ENCODE data around the gene RND1. TPM values are rescaled to one million over a fixed set of nuclear protein-coding genes. Genes with fewer than 3 reads are reported as not detected.
"Not testable (repeated sequence)": the region's sequence is repeated elsewhere in the genome, so short reads cannot be mapped to it uniquely, and the experiment has no call there.

RND1 gene
- total RNA-seq, 4 donors from 2014 or later, result 1.8 TPM; not detected in 3

DNA sequence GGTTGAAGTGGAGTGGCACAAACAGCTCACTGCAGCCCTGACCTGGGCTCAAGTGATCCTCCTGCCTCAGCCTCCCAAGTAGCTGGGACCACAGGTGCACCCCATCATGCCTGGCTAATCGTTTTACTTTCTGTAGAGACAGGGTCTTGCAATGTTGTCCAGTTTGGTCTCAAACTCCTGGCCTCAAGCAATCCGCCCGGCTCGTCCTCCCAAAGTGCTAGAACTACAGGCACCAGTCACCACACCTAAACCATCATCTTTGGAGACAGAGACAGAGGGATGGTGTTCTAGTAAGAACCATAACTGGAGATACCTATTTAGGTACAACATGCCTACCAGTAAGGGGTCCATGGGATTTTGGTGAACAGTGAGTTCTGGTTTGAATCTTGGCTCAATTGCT, 11.2 kb downstream of the RND1 start:
- DNase-seq (ENCODE audit: low spot score in 2 of 2), result no peak
- no peak overlapping the region for H3K27ac ChIP-seq
- H3K4me3 ChIP-seq, result no peak overlapping the region
- H3K9me3 ChIP-seq, result no peaks in the 10 kb centered on the region
- H3K36me3 ChIP-seq, result peaks cover 0 to 5% (median 0%) of the 10 kb centered on the region in 3 donors
- no peaks in the 10 kb centered on the region for H3K27me3 ChIP-seq
- TF ChIP-seq POLR2A (IDR thresholded peaks at IDR 0.05) (no peak), EP300 (IDR thresholded peaks at IDR 0.05) (no peak)
- TF ChIP-seq, protein P1, sequence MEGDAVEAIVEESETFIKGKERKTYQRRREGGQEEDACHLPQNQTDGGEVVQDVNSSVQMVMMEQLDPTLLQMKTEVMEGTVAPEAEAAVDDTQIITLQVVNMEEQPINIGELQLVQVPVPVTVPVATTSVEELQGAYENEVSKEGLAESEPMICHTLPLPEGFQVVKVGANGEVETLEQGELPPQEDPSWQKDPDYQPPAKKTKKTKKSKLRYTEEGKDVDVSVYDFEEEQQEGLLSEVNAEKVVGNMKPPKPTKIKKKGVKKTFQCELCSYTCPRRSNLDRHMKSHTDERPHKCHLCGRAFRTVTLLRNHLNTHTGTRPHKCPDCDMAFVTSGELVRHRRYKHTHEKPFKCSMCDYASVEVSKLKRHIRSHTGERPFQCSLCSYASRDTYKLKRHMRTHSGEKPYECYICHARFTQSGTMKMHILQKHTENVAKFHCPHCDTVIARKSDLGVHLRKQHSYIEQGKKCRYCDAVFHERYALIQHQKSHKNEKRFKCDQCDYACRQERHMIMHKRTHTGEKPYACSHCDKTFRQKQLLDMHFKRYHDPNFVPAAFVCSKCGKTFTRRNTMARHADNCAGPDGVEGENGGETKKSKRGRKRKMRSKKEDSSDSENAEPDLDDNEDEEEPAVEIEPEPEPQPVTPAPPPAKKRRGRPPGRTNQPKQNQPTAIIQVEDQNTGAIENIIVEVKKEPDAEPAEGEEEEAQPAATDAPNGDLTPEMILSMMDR (IDR thresholded peaks at IDR 0.05), result no peak
- peaks cover 0 to 25% (median 10%) of the 10 kb centered on the region in 4 donors for H3K4me1 ChIP-seq
- WGBS, 2 donors, result 86 to 87% methylated on average over 4 of the region's 4 CpGs

- peak; percentile 91 to 100 for DNase-seq (ENCODE audit: low spot score in 2 of 2)
- H3K27ac ChIP-seq, result peak overlapping the region in 3 of 4 donors; percentile 58 to 93 (median 85)
- WGBS, 2 donors, result 0 to 1% methylated on average over 11 of the region's 11 CpGs
Measured at GRCh38 chr12:48852734-48853688, 12.7 kb downstream of the RND1 start.

DNA sequence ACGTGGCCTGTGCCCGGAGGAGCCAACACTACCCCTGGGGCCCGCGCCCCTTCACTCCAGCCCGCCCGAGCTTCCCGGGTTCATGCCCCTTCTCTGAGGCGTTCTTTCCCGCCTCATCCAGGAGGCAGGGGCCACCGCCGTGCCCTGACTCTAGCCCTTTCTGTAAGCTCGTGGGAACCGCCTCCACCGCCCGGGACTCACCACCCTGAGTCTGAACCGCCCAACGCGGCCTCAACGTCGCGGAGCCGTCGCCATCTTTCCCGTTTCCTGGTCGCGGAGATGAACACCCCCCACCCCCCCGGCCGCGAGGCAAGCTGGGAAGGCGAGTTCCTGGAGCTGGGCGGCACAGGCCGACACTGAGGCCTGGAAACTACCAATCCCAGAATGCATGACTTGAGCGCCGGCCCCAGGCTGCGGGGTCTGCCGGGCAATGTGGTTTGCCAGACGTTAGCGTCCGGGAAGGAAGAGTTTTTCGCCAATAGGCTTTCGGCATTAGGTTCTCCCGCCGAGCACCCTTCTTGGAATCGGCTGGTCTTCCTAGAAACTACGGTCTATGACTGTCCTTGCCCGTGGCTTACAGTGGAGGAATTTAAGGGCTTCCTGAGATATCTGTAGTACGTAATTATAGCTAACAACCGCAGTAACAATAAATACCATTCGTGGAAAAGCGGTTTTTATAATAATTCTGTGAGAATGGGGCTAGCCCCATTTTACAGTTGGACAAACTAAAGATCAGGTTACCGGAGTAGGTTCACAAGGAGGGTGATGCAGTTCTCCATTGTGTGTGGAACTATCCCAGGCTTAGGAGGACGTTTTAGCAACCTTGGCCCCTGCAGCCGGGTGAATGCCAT, 13.6 kb downstream of the RND1 start, which contains the start of gene DDX23:
Gene DDX23 (minus strand): TSS at position 281 of the 851 bp plus-strand sequence. CDS start 6,381 bp downstream, outside the sequence.
- 0% methylated on average over 38 to 53 of the region's 53 CpGs for WGBS, 2 donors
- no peaks in the 10 kb centered on the region for H3K27me3 ChIP-seq
- TF ChIP-seq POLR2A (IDR thresholded peaks at IDR 0.05) (peak in 1 of 2 donors; percentile 43), EP300 (IDR thresholded peaks at IDR 0.05) (peak in 1 of 2 donors; percentile 84)
- TF ChIP-seq, protein P1 (IDR thresholded peaks at IDR 0.05), result peak in 1 of 5 experiments; percentile 40
- H3K36me3 ChIP-seq, result peaks cover 0 to 13% (median 0%) of the 10 kb centered on the region in 3 donors
- peaks cover 0 to 29% (median 10%) of the 10 kb centered on the region in 4 donors for H3K4me1 ChIP-seq
- H3K4me3 ChIP-seq, result peak within 1 kb of the TSS; percentile 65 to 98 (median 74)
- no peaks in the 10 kb centered on the region for H3K9me3 ChIP-seq
- H3K27ac ChIP-seq, result peak within 1 kb of the TSS; percentile 40 to 93 (median 88)
- peak; percentile 84 to 88 for DNase-seq (ENCODE audit: low spot score in 2 of 2)

More at GRCh38 chr12:48852734-48853688, 12.7 kb downstream of the RND1 start:
- Histone ChIP-seq H3K4me1 (peaks cover 0 to 29% (median 10%) of the 10 kb centered on the region in 4 donors), H3K9me3 (no peaks in the 10 kb centered on the region), H3K36me3 (peaks cover 0 to 6% (median 0%) of the 10 kb centered on the region in 3 donors), H3K4me3 (peak overlapping the region; percentile 31 to 98 (median 74)), H3K27me3 (no peaks in the 10 kb centered on the region)
- TF ChIP-seq, protein P1 (IDR thresholded peaks at IDR 0.05), result peak; percentile 87 to 91 (median 89)
- TF ChIP-seq POLR2A (IDR thresholded peaks at IDR 0.05) (no peak), EP300 (IDR thresholded peaks at IDR 0.05) (no peak)

DNA sequence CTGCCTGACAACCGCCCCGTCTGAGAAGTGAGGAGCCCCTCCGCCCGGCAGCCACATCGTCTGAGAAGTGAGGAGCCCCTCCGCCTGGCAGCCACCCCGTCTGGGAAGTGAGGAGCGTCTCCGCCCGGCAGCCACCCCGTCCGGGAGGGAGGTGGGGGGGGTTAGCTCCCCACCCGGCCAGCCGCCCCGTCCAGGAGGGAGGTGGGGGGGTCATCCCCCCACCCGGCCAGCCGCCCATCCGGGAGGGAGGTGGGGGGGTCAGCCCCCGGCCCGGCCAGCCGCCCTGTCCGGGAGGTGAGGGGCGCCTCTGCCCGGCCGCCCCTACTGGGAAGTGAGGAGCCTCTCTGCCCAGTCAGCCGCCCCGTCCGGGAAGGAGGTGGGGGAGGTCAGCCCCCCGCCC, 23.6 kb downstream of the RND1 start:
- 96% methylated on average over 5 of the region's 29 CpGs; no CpG with 5 or more reads in 1 of the 2 donors for WGBS, 2 donors
- H3K27ac ChIP-seq; H3K27me3 ChIP-seq; DNase-seq (ENCODE audit: low spot score in 2 of 2); H3K4me3 ChIP-seq; H3K9me3 ChIP-seq; H3K4me1 ChIP-seq: not testable (repeated sequence)
- H3K36me3 ChIP-seq, result peaks cover 0 to 83% (median 41%) of the 10 kb centered on the region in 3 donors

DNA sequence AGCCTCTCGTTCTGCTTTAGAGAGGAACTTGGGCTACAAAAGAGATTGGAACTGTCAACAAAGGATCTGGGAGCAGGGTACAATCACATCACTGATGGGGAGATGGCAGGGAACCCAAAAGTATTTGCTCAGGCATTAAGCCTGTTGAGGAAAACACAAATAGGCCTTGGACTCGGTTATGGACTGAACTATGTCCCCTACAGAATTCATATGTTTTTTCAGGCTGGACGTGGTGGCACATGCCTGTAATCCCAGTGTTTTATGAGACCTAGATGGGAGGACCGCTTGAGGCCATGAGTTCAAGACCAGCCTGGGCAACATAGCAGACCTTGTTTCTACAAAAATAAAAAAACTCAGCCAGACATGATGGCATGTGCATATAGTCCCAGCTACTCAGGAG, 27.6 kb downstream of the RND1 start:
- DNase-seq (ENCODE audit: low spot score in 2 of 2), result no peak
- Histone ChIP-seq H3K36me3 (peaks cover 5 to 92% (median 56%) of the 10 kb centered on the region in 3 donors), H3K27me3 (no peaks in the 10 kb centered on the region), H3K4me3 (no peak overlapping the region), H3K9me3 (no peaks in the 10 kb centered on the region), H3K27ac (no peak overlapping the region), H3K4me1 (no peaks in the 10 kb centered on the region)
- 79 to 90% methylated on average over 4 of the region's 4 CpGs for WGBS, 2 donors
- TF ChIP-seq POLR2A (IDR thresholded peaks at IDR 0.05), result no peak
- TF ChIP-seq, protein P1 (IDR thresholded peaks at IDR 0.05), result no peak
- no peak for TF ChIP-seq EP300 (IDR thresholded peaks at IDR 0.05)

Data from tibial nerve (tissue), 4 donors.